ENCODE results near the gene LSM14B. TPM values are rescaled to one million over a fixed set of nuclear protein-coding genes. Genes with fewer than 3 reads are reported as not detected.
A peak's percentile ranks its signal among the peaks of the same experiment; 100 is the strongest.

Gene LSM14B
- total and polyA plus RNA-seq, 7 experiments from 2014 or later = 1.4 to 61.5 (median 41.7) TPM

DNA sequence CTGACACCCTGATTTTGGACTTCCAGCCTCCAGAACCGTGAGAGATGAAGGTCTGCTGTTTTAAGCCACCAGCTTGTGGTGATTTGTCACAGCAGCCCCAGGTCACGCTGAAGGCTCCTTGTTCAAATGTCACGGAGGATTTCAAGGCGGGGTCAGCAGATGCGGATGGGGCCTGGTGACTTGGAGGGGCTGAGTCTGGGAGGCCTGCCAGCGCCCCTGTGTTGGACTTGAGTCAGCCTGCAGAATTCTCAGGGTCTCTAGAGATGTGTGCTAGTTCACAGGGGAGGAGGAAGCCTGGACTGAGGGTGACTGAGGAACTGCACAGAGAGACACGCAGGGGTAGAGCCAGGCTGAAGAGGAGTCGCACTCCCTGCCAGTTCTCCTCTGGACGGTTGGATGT, 37.1 kb upstream of the LSM14B start:
- peaks cover 0 to 11% (median 4%) of the 10 kb centered on the region in 5 donors for H3K36me3 Mint-ChIP-seq
- H3K27ac Mint-ChIP-seq = no peak overlapping the region
- H3K9me3 Mint-ChIP-seq = peaks cover 0 to 14% (median 5%) of the 10 kb centered on the region in 11 donors
- H3K27me3 Mint-ChIP-seq = peaks cover 0 to 14% (median 10%) of the 10 kb centered on the region in 5 donors
- intact Hi-C loops (cut with micrococcal nuclease) = no loop called here
- Histone ChIP-seq H3K27me3 (ENCODE audit: control insufficient read depth in 2 of 2, insufficient read depth in 2 of 2, low read length in 2 of 2) (no peaks in the 10 kb centered on the region), H3K27ac (ENCODE audit: low read depth, low read length) (no peak overlapping the region), H3K9me3 (ENCODE audit: control insufficient read depth in 2 of 3, low read length in 3 of 3) (no peaks in the 10 kb centered on the region), H3K4me3 (ENCODE audit: low read length) (no peak overlapping the region), H3K36me3 (ENCODE audit: control insufficient read depth in 2 of 3, insufficient read depth in 3 of 3, low read length in 3 of 3) (no peaks in the 10 kb centered on the region), H3K4me1 (ENCODE audit: control insufficient read depth in 2 of 2, insufficient read depth in 2 of 2, low read length in 2 of 2) (no peaks in the 10 kb centered on the region)
- DNase-seq = no peak
- H3K4me3 Mint-ChIP-seq = no peak overlapping the region
- no peaks in the 10 kb centered on the region for H3K4me1 Mint-ChIP-seq
- ChIA-PET POLR2A (no interaction called here), CTCF (no interaction called here)
- ATAC-seq = no peak

GRCh38 chr20:62087227-62087626, 35.0 kb upstream of the LSM14B start:
- ATAC-seq (no peak), DNase-seq (no peak)
- Mint-ChIP-seq H3K4me1 (no peaks in the 10 kb centered on the region), H3K4me3 (no peak overlapping the region), H3K27ac (no peak overlapping the region), H3K9me3 (peaks cover 0 to 13% (median 6%) of the 10 kb centered on the region in 11 donors), H3K36me3 (peaks cover 0 to 8% (median 6%) of the 10 kb centered on the region in 5 donors), H3K27me3 (peaks cover 0 to 14% (median 11%) of the 10 kb centered on the region in 5 donors)
- Histone ChIP-seq H3K9me3 (ENCODE audit: control insufficient read depth in 2 of 3, low read length in 3 of 3) (no peaks in the 10 kb centered on the region), H3K4me1 (ENCODE audit: control insufficient read depth in 2 of 2, insufficient read depth in 2 of 2, low read length in 2 of 2) (no peaks in the 10 kb centered on the region), H3K27ac (ENCODE audit: low read depth, low read length) (no peak overlapping the region), H3K4me3 (ENCODE audit: low read length) (no peak overlapping the region), H3K36me3 (ENCODE audit: control insufficient read depth in 2 of 3, insufficient read depth in 3 of 3, low read length in 3 of 3) (no peaks in the 10 kb centered on the region), H3K27me3 (ENCODE audit: control insufficient read depth in 2 of 2, insufficient read depth in 2 of 2, low read length in 2 of 2) (no peaks in the 10 kb centered on the region)
- ChIA-PET POLR2A (no interaction called here), CTCF (no interaction called here)
- intact Hi-C loops (cut with micrococcal nuclease) = no loop called here

GRCh38 chr20:62087632-62088031, 34.6 kb upstream of the LSM14B start:
- Mint-ChIP-seq H3K27ac (no peak overlapping the region), H3K4me3 (no peak overlapping the region), H3K27me3 (peaks cover 0 to 14% (median 11%) of the 10 kb centered on the region in 5 donors), H3K4me1 (no peaks in the 10 kb centered on the region), H3K36me3 (peaks cover 0 to 10% (median 6%) of the 10 kb centered on the region in 5 donors), H3K9me3 (peaks cover 0 to 16% (median 7%) of the 10 kb centered on the region in 11 donors)
- Histone ChIP-seq H3K27me3 (ENCODE audit: control insufficient read depth in 2 of 2, insufficient read depth in 2 of 2, low read length in 2 of 2) (no peaks in the 10 kb centered on the region), H3K4me3 (ENCODE audit: low read length) (no peak overlapping the region), H3K4me1 (ENCODE audit: control insufficient read depth in 2 of 2, insufficient read depth in 2 of 2, low read length in 2 of 2) (no peaks in the 10 kb centered on the region), H3K27ac (ENCODE audit: low read depth, low read length) (no peak overlapping the region), H3K9me3 (ENCODE audit: control insufficient read depth in 2 of 3, low read length in 3 of 3) (no peaks in the 10 kb centered on the region), H3K36me3 (ENCODE audit: control insufficient read depth in 2 of 3, insufficient read depth in 3 of 3, low read length in 3 of 3) (no peaks in the 10 kb centered on the region)
- ChIA-PET CTCF (no interaction called here), POLR2A (no interaction called here)
- peak; percentile 29 for ATAC-seq
- DNase-seq = no peak
- intact Hi-C loops (cut with micrococcal nuclease) = no loop called here

- intact Hi-C loops (cut with micrococcal nuclease) = no loop called here
- Histone ChIP-seq H3K9me3 (ENCODE audit: control insufficient read depth in 2 of 3, low read length in 3 of 3) (peaks cover 0 to 3% (median 0%) of the 10 kb centered on the region in 3 experiments), H3K27ac (ENCODE audit: low read depth, low read length) (no peak overlapping the region), H3K27me3 (ENCODE audit: control insufficient read depth in 2 of 2, insufficient read depth in 2 of 2, low read length in 2 of 2) (no peaks in the 10 kb centered on the region), H3K36me3 (ENCODE audit: control insufficient read depth in 2 of 3, insufficient read depth in 3 of 3, low read length in 3 of 3) (no peaks in the 10 kb centered on the region), H3K4me1 (ENCODE audit: control insufficient read depth in 2 of 2, insufficient read depth in 2 of 2, low read length in 2 of 2) (no peaks in the 10 kb centered on the region), H3K4me3 (ENCODE audit: low read length) (no peak overlapping the region)
- DNase-seq (no peak), ATAC-seq (peak; percentile 45)
- Mint-ChIP-seq H3K36me3 (peaks cover 0 to 15% (median 6%) of the 10 kb centered on the region in 5 donors), H3K27ac (no peak overlapping the region), H3K4me3 (no peak overlapping the region), H3K9me3 (peaks cover under 1 to 23% (median 9%) of the 10 kb centered on the region in 11 donors), H3K27me3 (peaks cover 0 to 14% (median 11%) of the 10 kb centered on the region in 5 donors), H3K4me1 (no peaks in the 10 kb centered on the region)
- CTCF ChIA-PET = no interaction called here
- POLR2A ChIA-PET = no interaction called here
Measured at GRCh38 chr20:62088258-62089127, 33.8 kb upstream of the LSM14B start.

GRCh38 chr20:62089393-62089792, 32.9 kb upstream of the LSM14B start:
- H3K4me1 Mint-ChIP-seq = no peaks in the 10 kb centered on the region
- DNase-seq (no peak), ATAC-seq (no peak)
- POLR2A ChIA-PET = no interaction called here
- H3K9me3 Mint-ChIP-seq = peaks cover 2 to 32% (median 9%) of the 10 kb centered on the region in 11 donors
- H3K27ac Mint-ChIP-seq = no peak overlapping the region
- Histone ChIP-seq H3K9me3 (ENCODE audit: control insufficient read depth in 2 of 3, low read length in 3 of 3) (peaks cover 0 to 9% (median 0%) of the 10 kb centered on the region in 3 experiments), H3K4me3 (ENCODE audit: low read length) (no peak overlapping the region), H3K36me3 (ENCODE audit: control insufficient read depth in 2 of 3, insufficient read depth in 3 of 3, low read length in 3 of 3) (no peaks in the 10 kb centered on the region), H3K27ac (ENCODE audit: low read depth, low read length) (no peak overlapping the region), H3K4me1 (ENCODE audit: control insufficient read depth in 2 of 2, insufficient read depth in 2 of 2, low read length in 2 of 2) (no peaks in the 10 kb centered on the region), H3K27me3 (ENCODE audit: control insufficient read depth in 2 of 2, insufficient read depth in 2 of 2, low read length in 2 of 2) (no peaks in the 10 kb centered on the region)
- no peak overlapping the region for H3K4me3 Mint-ChIP-seq
- peaks cover 0 to 14% (median 11%) of the 10 kb centered on the region in 5 donors for H3K27me3 Mint-ChIP-seq
- CTCF ChIA-PET = no interaction called here
- H3K36me3 Mint-ChIP-seq = peaks cover 0 to 15% (median 6%) of the 10 kb centered on the region in 5 donors
- intact Hi-C loops (cut with micrococcal nuclease) = no loop called here

DNA sequence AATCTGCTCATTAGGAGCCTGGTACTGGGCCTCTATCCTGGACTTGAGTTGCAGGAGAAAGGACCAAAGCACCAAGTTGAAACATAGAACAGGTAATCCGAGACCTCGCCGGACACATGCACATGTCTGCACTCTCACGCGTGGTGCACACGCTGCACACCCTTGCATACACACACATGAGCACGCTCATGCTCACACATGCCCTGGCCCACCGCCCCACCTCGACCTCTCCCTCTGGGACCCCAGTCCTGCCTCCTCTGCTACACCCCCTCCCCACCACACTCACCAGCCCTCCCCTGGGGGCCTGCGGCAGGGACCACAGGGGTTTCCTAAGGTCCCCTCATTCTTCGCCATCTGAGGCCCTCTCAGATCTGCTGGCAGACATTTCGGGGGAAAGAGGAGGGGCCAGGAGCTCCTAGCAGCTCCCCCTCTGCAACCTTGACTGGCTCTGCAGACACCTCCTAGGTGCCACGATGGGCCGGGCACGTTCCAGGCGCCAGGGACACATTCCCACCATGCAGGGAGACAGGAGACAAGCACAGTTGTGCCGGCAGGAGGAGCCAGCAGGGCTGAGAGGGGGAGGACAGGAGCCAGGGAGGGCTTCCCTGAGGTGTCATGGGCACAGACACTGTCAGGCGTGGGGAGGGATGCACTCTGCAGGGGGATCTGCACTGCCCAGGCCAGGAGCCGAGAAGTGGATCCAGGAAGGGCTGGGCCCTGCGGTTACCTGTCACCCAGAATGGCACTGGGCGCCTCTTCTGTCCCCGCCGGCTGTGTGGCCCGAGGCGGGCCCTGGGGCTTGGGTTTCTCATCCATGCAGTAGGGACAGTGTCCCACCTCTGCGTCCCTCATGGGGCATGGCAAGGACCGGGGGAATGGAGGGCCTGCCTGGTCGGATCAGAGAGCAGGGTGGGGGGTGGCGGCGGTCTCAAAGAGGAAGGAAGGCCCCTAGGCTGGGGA, 25.6 kb upstream of the LSM14B start:
- ChIA-PET CTCF (no interaction called here), POLR2A (interaction anchor here (0.6 kb wide), 1 partner anchor 1022 kb away, joined by 4 read pairs; no protein-coding TSS in a partner anchor)
- H3K4me3 Mint-ChIP-seq = no peak overlapping the region
- ATAC-seq (no peak), DNase-seq (no peak)
- no peaks in the 10 kb centered on the region for H3K27me3 ChIP-seq (ENCODE audit: control insufficient read depth in 2 of 2, insufficient read depth in 2 of 2, low read length in 2 of 2)
- no peaks in the 10 kb centered on the region for H3K36me3 ChIP-seq (ENCODE audit: control insufficient read depth in 2 of 3, insufficient read depth in 3 of 3, low read length in 3 of 3)
- peaks cover 0 to 6% (median 4%) of the 10 kb centered on the region in 5 donors for H3K27me3 Mint-ChIP-seq
- no peak overlapping the region for H3K4me3 ChIP-seq (ENCODE audit: low read length)
- H3K9me3 Mint-ChIP-seq = peaks cover 4 to 73% (median 30%) of the 10 kb centered on the region in 11 donors
- no peaks in the 10 kb centered on the region for H3K4me1 Mint-ChIP-seq
- no peaks in the 10 kb centered on the region for H3K4me1 ChIP-seq (ENCODE audit: control insufficient read depth in 2 of 2, insufficient read depth in 2 of 2, low read length in 2 of 2)
- H3K27ac ChIP-seq (ENCODE audit: low read depth, low read length) = no peak overlapping the region
- H3K9me3 ChIP-seq (ENCODE audit: control insufficient read depth in 2 of 3, low read length in 3 of 3) = peaks cover 0 to 37% (median 0%) of the 10 kb centered on the region in 3 experiments
- intact Hi-C loops (cut with micrococcal nuclease) = no loop called here
- H3K27ac Mint-ChIP-seq = no peak overlapping the region
- peaks cover 0 to 17% (median 10%) of the 10 kb centered on the region in 5 donors for H3K36me3 Mint-ChIP-seq
